ENCODE results near the gene CPLANE2.
"Not testable (repeated sequence)": the region's sequence is repeated elsewhere in the genome, so short reads cannot be mapped to it uniquely, and the experiment has no call there.

The CPLANE2 gene

GRCh38 chr1:16246961-16247360 lies 10.0 kb upstream of the CPLANE2 start:
- Histone ChIP-seq H3K36me3 (ENCODE audit: control insufficient read depth in 2 of 2, insufficient read depth in 1 of 2, low read length in 2 of 2) (peaks cover 0 to 29% of the 10 kb centered on the region in 2 experiments; a peak in 1 of 3 replicates), H3K4me3 (ENCODE audit: low read depth, low read length) (no peak overlapping the region), H3K9me3 (ENCODE audit: control insufficient read depth, insufficient read depth, low read depth, low read length) (no peaks in the 10 kb centered on the region), H3K4me1 (ENCODE audit: control insufficient read depth, insufficient read depth, low read length) (peaks cover 17% of the 10 kb centered on the region), H3K27ac (ENCODE audit: extremely low read depth, low read depth, low read length) (no peak overlapping the region)
- ChIA-PET CTCF (interaction anchor here (0.6 to 3.0 kb wide), 4 partner anchors 116 to 168 kb away, joined by 3 to 14 read pairs (median 9); no protein-coding TSS in a partner anchor), POLR2A (no interaction called here)
- TF ChIP-seq ZNF596 (tag by site-specific recombination; IDR thresholded peaks at IDR 0.05) (no peak), PRDM1 (tag by site-specific recombination; IDR thresholded peaks at IDR 0.05) (no peak), BCL6B (tag by site-specific recombination; IDR thresholded peaks at IDR 0.05) (no peak), ZNF837 (tag by site-specific recombination; IDR thresholded peaks at IDR 0.05) (no peak), ZNF2 (tag by site-specific recombination; IDR thresholded peaks at IDR 0.05) (no peak)

- POLR2A ChIA-PET; H3K27ac ChIP-seq (ENCODE audit: extremely low read depth, low read depth, low read length); H3K9me3 ChIP-seq (ENCODE audit: control insufficient read depth, insufficient read depth, low read depth, low read length); H3K4me3 ChIP-seq (ENCODE audit: low read depth, low read length): not testable (repeated sequence)
- H3K36me3 ChIP-seq (ENCODE audit: control insufficient read depth in 2 of 2, insufficient read depth in 1 of 2, low read length in 2 of 2): peaks cover 0 to 21% of the 10 kb centered on the region in 2 experiments; a peak in 1 of 3 replicates
- peak; percentile 97 for TF ChIP-seq ZNF121 (tag by site-specific recombination; IDR thresholded peaks at IDR 0.05)
- CTCF ChIA-PET: interaction anchor here (0.7 to 5.5 kb wide), 9 partner anchors 12 to 505 kb away, joined by 3 to 91 read pairs (median 5); no protein-coding TSS in a partner anchor
- H3K4me1 ChIP-seq (ENCODE audit: control insufficient read depth, insufficient read depth, low read length): peaks cover 17% of the 10 kb centered on the region
These were observed 9.3 kb upstream of the CPLANE2 start for GRCh38 chr1:16246239-16246638.

DNA sequence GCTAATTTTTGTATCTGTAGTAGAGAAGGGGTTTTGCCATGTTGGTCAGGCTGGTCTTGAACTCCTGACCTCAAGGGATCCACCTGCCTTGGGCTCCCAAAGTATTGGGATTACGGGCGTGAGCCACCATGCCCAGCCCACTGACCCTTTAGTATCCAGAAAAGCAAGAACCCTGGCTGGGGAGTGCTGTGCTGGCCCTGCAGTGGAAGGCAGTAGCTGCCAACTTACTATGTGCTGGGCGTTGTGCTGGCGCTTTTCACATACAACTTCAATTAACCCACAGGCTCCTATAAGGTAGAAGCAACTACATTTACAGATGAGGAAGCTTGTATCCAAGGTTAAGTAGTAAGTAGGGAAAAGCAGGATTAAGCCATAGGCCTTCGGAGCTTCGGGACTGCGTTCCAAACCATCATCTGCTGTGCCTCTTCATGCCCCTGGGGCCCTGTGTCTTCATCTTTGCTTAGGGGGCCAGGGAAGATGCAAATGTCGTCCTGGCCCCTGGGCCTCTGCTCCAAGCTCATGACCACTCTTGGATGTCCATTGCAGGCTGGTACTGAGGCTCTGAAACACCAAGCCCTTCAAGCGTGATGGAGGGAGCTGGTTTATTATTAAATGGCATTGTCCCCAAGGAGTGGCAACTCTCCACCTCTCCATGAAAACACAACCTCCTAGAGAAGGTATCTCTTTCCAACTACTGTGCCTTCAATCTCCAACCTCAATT lies 8.7 kb upstream of the CPLANE2 start:
- POLR2A ChIA-PET: no interaction called here
- no peak for TF ChIP-seq ZNF223 (tag by site-specific recombination; IDR thresholded peaks at IDR 0.05)
- no peak for TF ChIP-seq ZNF114 (tag by site-specific recombination; IDR thresholded peaks at IDR 0.05)
- TF ChIP-seq PATZ1 (tag by site-specific recombination; IDR thresholded peaks at IDR 0.05): no peak
- TF ChIP-seq ZNF426 (tag by site-specific recombination; IDR thresholded peaks at IDR 0.05): no peak
- no peak for TF ChIP-seq ZNF707 (tag by site-specific recombination; IDR thresholded peaks at IDR 0.05)
- no peak for TF ChIP-seq ZBTB20 (tag by site-specific recombination; IDR thresholded peaks at IDR 0.05)
- TF ChIP-seq ZNF2 (tag by site-specific recombination; IDR thresholded peaks at IDR 0.05): no peak
- no peak for TF ChIP-seq ZNF704 (tag by site-specific recombination; IDR thresholded peaks at IDR 0.05)
- TF ChIP-seq ZNF202 (tag by site-specific recombination; IDR thresholded peaks at IDR 0.05; ENCODE audit: borderline replicate concordance): no peak
- no peak for TF ChIP-seq ZNF157 (tag by site-specific recombination; IDR thresholded peaks at IDR 0.05)
- peaks cover 0 to 15% of the 10 kb centered on the region in 2 experiments; a peak in 1 of 3 replicates for H3K36me3 ChIP-seq (ENCODE audit: control insufficient read depth in 2 of 2, insufficient read depth in 1 of 2, low read length in 2 of 2)

More for the DNA sequence above, 8.7 kb upstream of the CPLANE2 start:
- H3K4me1 ChIP-seq (ENCODE audit: control insufficient read depth, insufficient read depth, low read length): peaks cover 17% of the 10 kb centered on the region
- CTCF ChIA-PET: interaction anchor here (0.6 to 5.5 kb wide), 13 partner anchors 13 to 504 kb away, joined by 3 to 91 read pairs (median 5); no protein-coding TSS in a partner anchor
- H3K9me3 ChIP-seq (ENCODE audit: control insufficient read depth, insufficient read depth, low read depth, low read length): no peaks in the 10 kb centered on the region
- H3K27ac ChIP-seq (ENCODE audit: extremely low read depth, low read depth, low read length): no peak overlapping the region
- H3K4me3 ChIP-seq (ENCODE audit: low read depth, low read length): no peak overlapping the region
